Activated naive CD4-positive, alpha-beta T cell treated with anti-CD3 and anti-CD28 coated beads, Interleukin-2, amount 10 ng/mL, durations not matched to agents 7 days and 5 days (primary cell): ENCODE data around the gene DDX31.

Experiments used
- CTCF ChIA-PET: fragments of 350-600 bp; sonication (Branson Sonifier 250); formaldehyde crosslinking; loops from one replicate; lab custom pipeline; 2021; ENCODE audit warnings: antibody characterized with exemption; lab: Charles Lee
- DNase-seq: peaks from one replicate; pipeline ENCODE4 v3.0.0-alpha.2; 2020
- H3K27ac Mint-ChIP-seq: one replicate; pipeline ENCODE4 v1.8.0; 2021; ENCODE audit warnings: mild to moderate bottlenecking, moderate library complexity, mixed read lengths
- H3K27me3 Mint-ChIP-seq: one replicate; pipeline ENCODE4 v1.8.0; 2021; ENCODE audit warnings: mild to moderate bottlenecking, mixed read lengths
- H3K36me3 Mint-ChIP-seq: one replicate; pipeline ENCODE4 v1.8.0; 2021; ENCODE audit warnings: mixed read lengths
- H3K4me1 Mint-ChIP-seq: one replicate; pipeline ENCODE4 v1.8.0; 2021; ENCODE audit warnings: mixed read lengths
- H3K4me3 Mint-ChIP-seq: one replicate; pipeline ENCODE4 v1.8.0; 2021; ENCODE audit warnings: mild to moderate bottlenecking, moderate library complexity, mixed read lengths
- H3K9me3 Mint-ChIP-seq: one replicate; pipeline ENCODE4 v1.8.0; 2021; ENCODE audit warnings: mixed read lengths

Gene DDX31

GRCh38 chr9:132615774-132616173, 54.0 kb downstream of the DDX31 start:
- Mint-ChIP-seq H3K36me3 (peaks cover 25% of the 10 kb centered on the region), H3K9me3 (no peaks in the 10 kb centered on the region), H3K27ac (no peak overlapping the region), H3K4me3 (no peak overlapping the region), H3K27me3 (no peaks in the 10 kb centered on the region), H3K4me1 (no peaks in the 10 kb centered on the region)
- DNase-seq = no peak
- CTCF ChIA-PET = no interaction called here

DNA sequence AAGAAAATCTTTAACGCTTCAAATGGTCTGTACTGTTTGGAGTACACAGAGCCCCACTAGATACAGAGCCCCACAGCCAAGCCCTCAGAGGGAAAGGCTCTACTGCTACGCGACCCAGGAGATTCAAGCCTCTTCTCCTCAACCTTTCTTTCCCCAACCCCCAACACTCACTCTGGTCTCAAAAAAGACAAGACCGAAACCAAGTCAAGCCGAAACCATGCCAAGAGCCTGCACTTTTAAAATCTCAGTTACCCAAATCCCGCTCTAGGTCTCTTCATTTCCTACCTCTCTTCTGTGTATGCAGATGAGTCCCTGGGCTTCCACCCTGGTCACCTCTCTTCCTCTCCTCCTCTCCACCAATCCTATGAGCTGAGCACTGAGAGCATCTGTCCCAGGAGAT, 55.5 kb downstream of the DDX31 start:
- no peaks in the 10 kb centered on the region for H3K9me3 Mint-ChIP-seq
- DNase-seq = no peak
- H3K27me3 Mint-ChIP-seq = no peaks in the 10 kb centered on the region
- no peak overlapping the region for H3K27ac Mint-ChIP-seq
- peaks cover 33% of the 10 kb centered on the region for H3K36me3 Mint-ChIP-seq
- CTCF ChIA-PET = interaction anchor here (1.1 kb wide), 1 partner anchor 12 kb away, joined by 4 read pairs; no protein-coding TSS in a partner anchor
- no peaks in the 10 kb centered on the region for H3K4me1 Mint-ChIP-seq
- H3K4me3 Mint-ChIP-seq = no peak overlapping the region

- H3K27me3 Mint-ChIP-seq = no peaks in the 10 kb centered on the region
- no peak overlapping the region for H3K27ac Mint-ChIP-seq
- no peak for DNase-seq
- no peaks in the 10 kb centered on the region for H3K9me3 Mint-ChIP-seq
- no peak overlapping the region for H3K4me3 Mint-ChIP-seq
- peaks cover 29% of the 10 kb centered on the region for H3K36me3 Mint-ChIP-seq
- H3K4me1 Mint-ChIP-seq = no peaks in the 10 kb centered on the region
- CTCF ChIA-PET = no interaction called here
These were observed 59.1 kb downstream of the DDX31 start for GRCh38 chr9:132610661-132611060.

DNA sequence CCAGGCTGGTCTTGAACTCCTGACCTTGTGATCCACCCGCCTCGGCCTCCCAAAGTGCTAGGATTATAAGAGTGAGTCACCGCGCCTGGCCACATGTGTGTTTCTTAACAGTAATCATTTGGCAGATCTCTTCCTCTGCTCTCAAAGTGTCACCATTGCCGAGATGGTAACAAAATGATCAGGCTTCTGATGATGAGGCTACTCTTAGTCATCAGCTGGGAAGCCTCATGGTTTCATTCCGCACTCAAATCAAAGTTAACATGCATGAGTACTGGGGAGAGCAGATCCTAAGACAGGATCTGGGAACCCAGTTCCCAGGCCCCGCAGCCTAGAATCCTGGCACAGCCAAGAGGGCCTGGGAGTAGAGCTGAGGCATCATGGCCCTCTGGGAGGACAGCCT, 60.0 kb downstream of the DDX31 start:
- no peaks in the 10 kb centered on the region for H3K9me3 Mint-ChIP-seq
- no peak overlapping the region for H3K4me3 Mint-ChIP-seq
- CTCF ChIA-PET = no interaction called here
- H3K27me3 Mint-ChIP-seq = no peaks in the 10 kb centered on the region
- H3K27ac Mint-ChIP-seq = no peak overlapping the region
- peaks cover 26% of the 10 kb centered on the region for H3K36me3 Mint-ChIP-seq
- DNase-seq = no peak
- H3K4me1 Mint-ChIP-seq = no peaks in the 10 kb centered on the region

GRCh38 chr9:132609184-132609583, 60.6 kb downstream of the DDX31 start:
- Mint-ChIP-seq H3K4me1 (no peaks in the 10 kb centered on the region), H3K27me3 (no peaks in the 10 kb centered on the region), H3K4me3 (no peak overlapping the region), H3K27ac (no peak overlapping the region), H3K9me3 (no peaks in the 10 kb centered on the region), H3K36me3 (peaks cover 22% of the 10 kb centered on the region)
- no peak for DNase-seq
- CTCF ChIA-PET = no interaction called here

GRCh38 chr9:132606066-132606465, 63.7 kb downstream of the DDX31 start:
- H3K4me3 Mint-ChIP-seq = no peak overlapping the region
- peaks cover 12% of the 10 kb centered on the region for H3K4me1 Mint-ChIP-seq
- DNase-seq = no peak
- peaks cover 16% of the 10 kb centered on the region for H3K36me3 Mint-ChIP-seq
- CTCF ChIA-PET = interaction anchor here (0.6 kb wide), 1 partner anchor 45 kb away, joined by 3 read pairs; no protein-coding TSS in a partner anchor
- H3K27ac Mint-ChIP-seq = no peak overlapping the region
- H3K9me3 Mint-ChIP-seq = no peaks in the 10 kb centered on the region
- H3K27me3 Mint-ChIP-seq = no peaks in the 10 kb centered on the region

- DNase-seq = no peak
- H3K27me3 Mint-ChIP-seq = no peaks in the 10 kb centered on the region
- CTCF ChIA-PET = no interaction called here
- peaks cover 9% of the 10 kb centered on the region for H3K36me3 Mint-ChIP-seq
- no peak overlapping the region for H3K4me3 Mint-ChIP-seq
- H3K9me3 Mint-ChIP-seq = no peaks in the 10 kb centered on the region
- H3K4me1 Mint-ChIP-seq = peaks cover 12% of the 10 kb centered on the region
- H3K27ac Mint-ChIP-seq = no peak overlapping the region
These were observed 64.4 kb downstream of the DDX31 start for GRCh38 chr9:132605387-132605786.

GRCh38 chr9:132602207-132602606, 67.6 kb downstream of the DDX31 start:
- CTCF ChIA-PET = interaction anchor here (0.6 to 1.3 kb wide), 2 partner anchors 11 to 197 kb away, joined by 3 to 4 read pairs; no protein-coding TSS in a partner anchor
- DNase-seq = no peak
- no peaks in the 10 kb centered on the region for H3K9me3 Mint-ChIP-seq
- peaks cover 12% of the 10 kb centered on the region for H3K4me1 Mint-ChIP-seq
- H3K27ac Mint-ChIP-seq = no peak overlapping the region
- H3K36me3 Mint-ChIP-seq = peaks cover 5% of the 10 kb centered on the region
- H3K27me3 Mint-ChIP-seq = no peaks in the 10 kb centered on the region
- no peak overlapping the region for H3K4me3 Mint-ChIP-seq

DNA sequence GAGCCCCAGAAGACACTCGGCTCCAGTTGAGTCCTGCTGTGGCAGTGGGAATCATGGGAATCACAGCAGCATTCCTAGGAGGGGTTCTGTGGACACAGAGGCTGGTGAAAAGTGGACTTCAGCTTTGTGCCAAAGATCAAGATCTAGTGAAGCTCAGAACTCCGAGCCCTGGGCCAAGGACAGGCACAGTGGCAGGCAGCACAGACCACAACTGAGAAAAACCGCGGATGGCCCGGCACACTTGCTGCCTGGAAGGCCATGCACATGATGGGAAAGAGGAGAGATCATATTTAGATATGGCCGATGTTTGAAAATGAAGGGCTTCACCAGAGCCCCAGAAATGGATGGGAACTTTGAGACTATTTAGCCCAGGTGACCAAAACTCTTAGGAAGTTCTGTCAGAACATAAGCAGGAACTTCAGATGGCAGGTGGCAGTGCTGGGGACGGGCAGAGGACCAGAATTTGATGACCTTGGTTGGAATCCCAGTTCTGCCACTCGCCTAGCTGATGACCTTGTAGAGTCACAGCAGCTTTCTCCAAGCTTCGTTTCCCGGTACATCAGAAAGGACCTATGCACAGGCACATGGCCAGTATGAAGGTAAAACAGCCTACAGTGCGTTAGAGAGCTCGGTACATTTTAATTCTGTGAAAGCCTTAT, 69.3 kb downstream of the DDX31 start:
- H3K4me1 Mint-ChIP-seq = peaks cover 12% of the 10 kb centered on the region
- H3K36me3 Mint-ChIP-seq = no peaks in the 10 kb centered on the region
- DNase-seq = no peak
- no peaks in the 10 kb centered on the region for H3K9me3 Mint-ChIP-seq
- CTCF ChIA-PET = interaction anchor here (0.9 kb wide), 1 partner anchor 130 kb away, joined by 3 read pairs; no protein-coding TSS in a partner anchor
- no peaks in the 10 kb centered on the region for H3K27me3 Mint-ChIP-seq
- H3K27ac Mint-ChIP-seq = no peak overlapping the region
- no peak overlapping the region for H3K4me3 Mint-ChIP-seq

GRCh38 chr9:132597073-132597775, 72.6 kb downstream of the DDX31 start:
- no peak overlapping the region for H3K27ac Mint-ChIP-seq
- peaks cover 6% of the 10 kb centered on the region for H3K4me1 Mint-ChIP-seq
- no peak for DNase-seq
- H3K4me3 Mint-ChIP-seq = no peak overlapping the region
- peaks cover 3% of the 10 kb centered on the region for H3K36me3 Mint-ChIP-seq
- CTCF ChIA-PET = interaction anchor here (1.4 kb wide), 1 partner anchor 201 kb away, joined by 3 read pairs; no protein-coding TSS in a partner anchor
- H3K9me3 Mint-ChIP-seq = no peaks in the 10 kb centered on the region
- H3K27me3 Mint-ChIP-seq = peaks cover 9% of the 10 kb centered on the region

DNA sequence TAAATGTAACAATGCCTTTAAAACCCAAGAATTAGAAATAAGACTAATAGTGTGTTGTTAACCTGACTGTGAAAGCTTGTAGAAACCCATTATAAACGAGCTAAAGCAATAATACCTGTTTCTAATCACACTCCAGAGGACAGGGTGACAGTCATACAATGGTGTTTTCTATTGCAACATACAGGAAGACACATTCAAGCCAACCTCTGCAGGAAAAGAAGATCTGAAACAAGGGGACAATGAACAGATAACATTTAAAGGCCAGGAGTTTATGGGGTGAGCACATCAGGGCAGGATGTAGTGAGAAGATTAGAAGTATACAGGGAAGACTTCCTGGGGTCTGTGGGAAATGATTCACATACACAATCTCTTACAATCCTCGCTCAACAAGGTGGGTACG, 73.6 kb downstream of the DDX31 start:
- no peak for DNase-seq
- H3K4me1 Mint-ChIP-seq = no peaks in the 10 kb centered on the region
- no peak overlapping the region for H3K27ac Mint-ChIP-seq
- H3K4me3 Mint-ChIP-seq = no peak overlapping the region
- CTCF ChIA-PET = interaction anchor here (1.4 kb wide), 1 partner anchor 202 kb away, joined by 3 read pairs; no protein-coding TSS in a partner anchor
- H3K36me3 Mint-ChIP-seq = peaks cover 3% of the 10 kb centered on the region
- H3K9me3 Mint-ChIP-seq = no peaks in the 10 kb centered on the region
- peaks cover 19% of the 10 kb centered on the region for H3K27me3 Mint-ChIP-seq

DNA sequence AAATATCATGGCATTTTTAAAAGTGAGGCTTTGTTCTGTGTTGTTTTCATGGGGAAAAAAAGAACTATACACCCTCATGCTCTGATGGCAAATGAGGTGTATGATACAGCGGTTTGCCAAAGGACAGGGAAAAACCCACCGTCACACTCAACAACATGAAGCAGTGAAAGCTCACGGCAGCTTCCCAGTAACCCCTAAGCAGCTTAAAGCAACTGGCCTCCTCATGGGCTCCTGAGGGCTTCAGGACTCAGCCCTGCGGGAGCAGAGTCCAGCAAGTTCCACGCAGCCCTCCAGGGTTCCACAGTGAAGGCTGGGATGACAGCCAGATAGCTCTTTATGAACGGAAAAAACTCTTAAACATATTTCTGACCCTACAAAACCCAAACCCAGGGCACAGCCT, 74.5 kb downstream of the DDX31 start:
- Mint-ChIP-seq H3K4me1 (no peaks in the 10 kb centered on the region), H3K27me3 (peaks cover 28% of the 10 kb centered on the region), H3K9me3 (no peaks in the 10 kb centered on the region), H3K36me3 (peaks cover 3% of the 10 kb centered on the region), H3K4me3 (no peak overlapping the region), H3K27ac (no peak overlapping the region)
- no peak for DNase-seq
- CTCF ChIA-PET = interaction anchor here (0.7 kb wide), 1 partner anchor 200 kb away, joined by 3 read pairs; no protein-coding TSS in a partner anchor

GRCh38 chr9:132594412-132594811, 75.4 kb downstream of the DDX31 start:
- Mint-ChIP-seq H3K27ac (no peak overlapping the region), H3K27me3 (peaks cover 37% of the 10 kb centered on the region), H3K9me3 (no peaks in the 10 kb centered on the region), H3K4me3 (no peak overlapping the region), H3K36me3 (peaks cover 3% of the 10 kb centered on the region), H3K4me1 (peaks cover 2% of the 10 kb centered on the region)
- DNase-seq = no peak
- CTCF ChIA-PET = no interaction called here

DNA sequence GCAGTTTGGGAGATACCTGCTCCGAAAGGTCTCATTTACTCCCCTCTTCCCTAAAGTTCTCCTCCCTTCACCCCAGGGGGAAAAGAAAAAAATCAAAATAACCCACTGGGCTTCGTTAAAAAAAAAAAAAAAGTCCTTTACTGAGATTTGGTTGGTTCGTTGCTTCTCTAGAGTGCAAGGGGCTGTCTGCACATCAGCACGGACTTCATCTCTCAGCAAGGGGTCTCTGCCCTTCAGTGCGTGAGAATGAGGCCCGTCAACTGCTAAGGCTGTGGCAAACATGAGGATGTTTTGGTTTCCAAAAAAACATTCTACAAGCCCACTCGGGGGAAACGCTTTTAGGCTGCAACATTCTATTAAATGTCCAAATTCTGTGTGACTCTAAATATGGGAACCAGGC, 77.3 kb downstream of the DDX31 start:
- peaks cover 2% of the 10 kb centered on the region for H3K4me1 Mint-ChIP-seq
- CTCF ChIA-PET = no interaction called here
- H3K4me3 Mint-ChIP-seq = no peak overlapping the region
- peaks cover 3% of the 10 kb centered on the region for H3K36me3 Mint-ChIP-seq
- no peaks in the 10 kb centered on the region for H3K9me3 Mint-ChIP-seq
- no peak overlapping the region for H3K27ac Mint-ChIP-seq
- H3K27me3 Mint-ChIP-seq = peaks cover 57% of the 10 kb centered on the region
- no peak for DNase-seq
